Measurements from ENCODE around the gene USP25. TPM values are rescaled to one million over a fixed set of nuclear protein-coding genes. Genes with fewer than 3 reads are reported as not detected.
A peak's percentile ranks its signal among the peaks of the same experiment; 100 is the strongest.

Gene USP25
- total RNA-seq, 3 donors from 2014 or later: 33.5 to 48.2 (median 43.3) TPM

GRCh38 chr21:15843766-15844165, 114.0 kb downstream of the USP25 start:
- Histone ChIP-seq H3K36me3 (ENCODE audit: low read depth) (no peaks in the 10 kb centered on the region), H3K4me3 (no peak overlapping the region), H3K9me3 (no peaks in the 10 kb centered on the region), H3K4me1 (ENCODE audit: low read depth) (peaks cover 8% of the 10 kb centered on the region)
- intact Hi-C loops (cut with DNase I, micrococcal nuclease): no loop called here
- TF ChIP-seq, protein P1, sequence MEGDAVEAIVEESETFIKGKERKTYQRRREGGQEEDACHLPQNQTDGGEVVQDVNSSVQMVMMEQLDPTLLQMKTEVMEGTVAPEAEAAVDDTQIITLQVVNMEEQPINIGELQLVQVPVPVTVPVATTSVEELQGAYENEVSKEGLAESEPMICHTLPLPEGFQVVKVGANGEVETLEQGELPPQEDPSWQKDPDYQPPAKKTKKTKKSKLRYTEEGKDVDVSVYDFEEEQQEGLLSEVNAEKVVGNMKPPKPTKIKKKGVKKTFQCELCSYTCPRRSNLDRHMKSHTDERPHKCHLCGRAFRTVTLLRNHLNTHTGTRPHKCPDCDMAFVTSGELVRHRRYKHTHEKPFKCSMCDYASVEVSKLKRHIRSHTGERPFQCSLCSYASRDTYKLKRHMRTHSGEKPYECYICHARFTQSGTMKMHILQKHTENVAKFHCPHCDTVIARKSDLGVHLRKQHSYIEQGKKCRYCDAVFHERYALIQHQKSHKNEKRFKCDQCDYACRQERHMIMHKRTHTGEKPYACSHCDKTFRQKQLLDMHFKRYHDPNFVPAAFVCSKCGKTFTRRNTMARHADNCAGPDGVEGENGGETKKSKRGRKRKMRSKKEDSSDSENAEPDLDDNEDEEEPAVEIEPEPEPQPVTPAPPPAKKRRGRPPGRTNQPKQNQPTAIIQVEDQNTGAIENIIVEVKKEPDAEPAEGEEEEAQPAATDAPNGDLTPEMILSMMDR (IDR thresholded peaks at IDR 0.05): no peak
- ATAC-seq: no peak
- no peak for DNase-seq

GRCh38 chr21:15848634-15849560, 119.1 kb downstream of the USP25 start:
- TF ChIP-seq, protein P1 (IDR thresholded peaks at IDR 0.05): no peak
- intact Hi-C loops (cut with DNase I, micrococcal nuclease): no loop called here
- peaks cover 8% of the 10 kb centered on the region for H3K4me1 ChIP-seq (ENCODE audit: low read depth)
- no peaks in the 10 kb centered on the region for H3K9me3 ChIP-seq
- no peak overlapping the region for H3K4me3 ChIP-seq
- H3K36me3 ChIP-seq (ENCODE audit: low read depth): no peaks in the 10 kb centered on the region
- DNase-seq (no peak), ATAC-seq (peak; percentile 99)

DNA sequence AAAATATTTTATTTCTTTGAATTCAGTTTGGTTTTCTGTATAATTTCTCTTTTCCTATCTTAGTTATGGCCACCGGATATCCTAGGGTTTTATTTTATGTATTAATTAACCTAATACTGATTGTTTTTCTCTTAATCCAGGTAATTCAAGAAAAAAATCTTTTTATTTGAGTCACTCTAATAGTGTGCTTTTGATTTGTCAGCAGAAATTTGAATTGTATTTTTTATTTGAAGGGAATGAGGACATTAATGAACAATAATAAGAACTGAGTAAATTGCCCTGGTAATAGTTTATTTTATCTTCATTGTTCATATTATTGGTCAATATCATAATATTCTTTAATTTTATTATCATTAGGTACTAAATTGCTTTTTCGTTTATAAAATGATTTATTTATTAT, 120.1 kb downstream of the USP25 start:
- intact Hi-C loops (cut with DNase I, micrococcal nuclease): no loop called here
- no peaks in the 10 kb centered on the region for H3K36me3 ChIP-seq (ENCODE audit: low read depth)
- no peaks in the 10 kb centered on the region for H3K9me3 ChIP-seq
- TF ChIP-seq, protein P1 (IDR thresholded peaks at IDR 0.05): no peak
- H3K4me3 ChIP-seq: no peak overlapping the region
- DNase-seq (no peak), ATAC-seq (no peak)
- peaks cover 8% of the 10 kb centered on the region for H3K4me1 ChIP-seq (ENCODE audit: low read depth)

- Histone ChIP-seq H3K36me3 (ENCODE audit: low read depth) (no peaks in the 10 kb centered on the region), H3K4me3 (no peak overlapping the region), H3K9me3 (no peaks in the 10 kb centered on the region), H3K4me1 (ENCODE audit: low read depth) (peaks cover 8% of the 10 kb centered on the region)
- ATAC-seq: no peak
- TF ChIP-seq, protein P1 (IDR thresholded peaks at IDR 0.05): no peak
- no peak for DNase-seq
- intact Hi-C loops (cut with DNase I, micrococcal nuclease): no loop called here
Measured at GRCh38 chr21:15850645-15851044, 120.9 kb downstream of the USP25 start.

GRCh38 chr21:15852146-15852545, 122.4 kb downstream of the USP25 start:
- Histone ChIP-seq H3K4me1 (ENCODE audit: low read depth) (peaks cover 8% of the 10 kb centered on the region), H3K36me3 (ENCODE audit: low read depth) (no peaks in the 10 kb centered on the region), H3K9me3 (no peaks in the 10 kb centered on the region), H3K4me3 (no peak overlapping the region)
- ATAC-seq (no peak), DNase-seq (no peak)
- intact Hi-C loops (cut with DNase I, micrococcal nuclease): no loop called here
- TF ChIP-seq, protein P1 (IDR thresholded peaks at IDR 0.05): no peak
